ENCODE data around the gene MARS2. TPM values are rescaled to one million over a fixed set of nuclear protein-coding genes. Genes with fewer than 3 reads are reported as not detected.
"Not testable (repeated sequence)": the region's sequence is repeated elsewhere in the genome, so short reads cannot be mapped to it uniquely, and the experiment has no call there.

The MARS2 gene
- total and polyA plus RNA-seq, 2 donors (not counting 1 experiment from before 2014, with no cell fraction given) = 5.1 to 10.5 TPM

GRCh38 chr2:197709140-197709539 lies 4.0 kb downstream of the MARS2 start:
- H3K9ac ChIP-seq (ENCODE audit: low read length); H3K36me3 ChIP-seq (replicated peaks in 1 of 2; ENCODE audit: control extremely low read depth in 1 of 2, control insufficient read depth in 1 of 2, extremely low read depth in 1 of 2, insufficient read depth in 2 of 2, low read length in 1 of 2); H3K27ac ChIP-seq (ENCODE audit: low read length in 2 of 2); H3K27me3 ChIP-seq (replicated peaks in 1 of 4; ENCODE audit: control extremely low read depth in 1 of 4, control insufficient read depth in 3 of 4, insufficient read depth in 4 of 4, low read length in 3 of 4); H2AFZ ChIP-seq (ENCODE audit: insufficient read depth, low read depth, low read length, poor library complexity, severe bottlenecking); H3K9me3 ChIP-seq (ENCODE audit: control extremely low read depth in 1 of 3, control insufficient read depth in 2 of 3, insufficient read depth in 1 of 3, low read length in 2 of 3); H3K9me3 Mint-ChIP-seq (ENCODE audit: insufficient read depth); DNase-seq; POLR2A ChIA-PET; H3K27ac Mint-ChIP-seq; H3K27me3 Mint-ChIP-seq; H3K4me2 ChIP-seq (replicated peaks; ENCODE audit: low read depth, low read length, poor library complexity, severe bottlenecking); CTCF ChIA-PET; ATAC-seq (ENCODE audit: low read depth); H3K4me3 Mint-ChIP-seq; H3K4me3 ChIP-seq (ENCODE audit: control extremely low read depth in 1 of 5, extremely low read depth in 1 of 5, insufficient read depth in 1 of 5, low read depth in 2 of 5, low read length in 4 of 5): not testable (repeated sequence)
- Histone ChIP-seq H3K79me2 (ENCODE audit: control insufficient read depth, insufficient read depth, low read length) (peaks cover 43% of the 10 kb centered on the region), H3K4me1 (ENCODE audit: control insufficient read depth in 2 of 2, insufficient read depth in 2 of 2, low read length in 2 of 2) (peaks cover 31 to 33% of the 10 kb centered on the region in 2 donors), H4K20me1 (ENCODE audit: control insufficient read depth, insufficient read depth, low read length, poor library complexity, severe bottlenecking) (peaks cover 30% of the 10 kb centered on the region)
- intact Hi-C loops (cut with micrococcal nuclease) = loop anchor here (10.0 kb wide), 1 partner anchor 784 kb away; the partner anchor contains the start of gene PGAP1
- whole genome bisulfite sequencing (ENCODE audit: insufficient coverage) = 95% methylated on average over 3 of the region's 7 CpGs
- H3K4me1 Mint-ChIP-seq = peaks cover 47% of the 10 kb centered on the region

GRCh38 chr2:197710424-197711042 lies 5.4 kb downstream of the MARS2 start:
- Histone ChIP-seq H2AFZ (ENCODE audit: insufficient read depth, low read depth, low read length, poor library complexity, severe bottlenecking) (no peak overlapping the region), H3K4me3 (ENCODE audit: control extremely low read depth in 1 of 5, extremely low read depth in 1 of 5, insufficient read depth in 1 of 5, low read depth in 2 of 5, low read length in 4 of 5) (no peak overlapping the region), H3K36me3 (replicated peaks in 1 of 2; ENCODE audit: control extremely low read depth in 1 of 2, control insufficient read depth in 1 of 2, extremely low read depth in 1 of 2, insufficient read depth in 2 of 2, low read length in 1 of 2) (peaks cover 6% of the 10 kb centered on the region in 2 experiments), H3K27me3 (replicated peaks in 1 of 4; ENCODE audit: control extremely low read depth in 1 of 4, control insufficient read depth in 3 of 4, insufficient read depth in 4 of 4, low read length in 3 of 4) (no peaks in the 10 kb centered on the region), H3K4me1 (ENCODE audit: control insufficient read depth in 2 of 2, insufficient read depth in 2 of 2, low read length in 2 of 2) (peaks cover 31 to 33% of the 10 kb centered on the region in 2 donors), H3K9me3 (ENCODE audit: control extremely low read depth in 1 of 3, control insufficient read depth in 2 of 3, insufficient read depth in 1 of 3, low read length in 2 of 3) (no peaks in the 10 kb centered on the region), H3K27ac (ENCODE audit: low read length in 2 of 2) (no peak overlapping the region), H3K79me2 (ENCODE audit: control insufficient read depth, insufficient read depth, low read length) (peaks cover 40% of the 10 kb centered on the region), H3K9ac (ENCODE audit: low read length) (no peak overlapping the region), H4K20me1 (ENCODE audit: control insufficient read depth, insufficient read depth, low read length, poor library complexity, severe bottlenecking) (peaks cover 30% of the 10 kb centered on the region), H3K4me2 (replicated peaks; ENCODE audit: low read depth, low read length, poor library complexity, severe bottlenecking) (no peak overlapping the region)
- CTCF ChIA-PET = no interaction called here
- TF ChIP-seq EZH2 (IDR thresholded peaks at IDR 0.05; ENCODE audit: borderline replicate concordance, insufficient read depth, low read depth, low read length, poor library complexity, severe bottlenecking) (no peak), CTCF (IDR thresholded peaks at IDR 0.05) (no peak)
- Mint-ChIP-seq H3K4me3 (no peak overlapping the region), H3K4me1 (peaks cover 43% of the 10 kb centered on the region), H3K27me3 (no peaks in the 10 kb centered on the region), H3K9me3 (ENCODE audit: insufficient read depth) (no peaks in the 10 kb centered on the region), H3K27ac (no peak overlapping the region)
- POLR2A ChIA-PET = no interaction called here
- intact Hi-C loops (cut with micrococcal nuclease) = no loop called here
- DNase-seq (peak; percentile 25), ATAC-seq (ENCODE audit: low read depth) (no peak)
